SIG-M5 treated with dmso at 0.1 percent for 504 hours (cell line): ENCODE data around the gene RUNX1.

Source experiments
- DNase-seq: peaks from one replicate; lab custom pipeline; 2025; ENCODE audit not compliant: unreplicated experiment; lab: John Stamatoyannopoulos, UW

The RUNX1 gene

DNA sequence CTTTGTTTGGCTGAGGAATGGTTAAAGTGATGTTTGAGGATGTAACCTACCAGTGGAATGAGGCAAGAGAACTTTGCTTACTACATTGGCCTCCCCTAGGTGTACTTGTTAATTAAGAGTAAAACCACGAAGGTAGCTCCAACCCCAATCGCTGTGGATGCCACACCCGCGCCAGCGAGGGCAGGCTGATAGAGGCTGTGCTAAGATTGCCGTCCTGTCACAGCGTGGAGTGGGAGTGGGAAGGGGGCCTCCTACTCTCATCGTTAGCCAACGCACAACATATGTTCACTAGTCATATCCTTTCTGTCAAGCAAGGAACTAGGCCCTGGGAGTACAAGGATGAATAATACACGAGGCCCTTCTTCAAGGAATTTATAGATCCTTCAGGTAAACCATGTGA lies 99.6 kb downstream of the RUNX1 start:
- DNase-seq = no peak

- no peak for DNase-seq
These were observed 100.1 kb downstream of the RUNX1 start for GRCh38 chr21:34949030-34949429.

DNA sequence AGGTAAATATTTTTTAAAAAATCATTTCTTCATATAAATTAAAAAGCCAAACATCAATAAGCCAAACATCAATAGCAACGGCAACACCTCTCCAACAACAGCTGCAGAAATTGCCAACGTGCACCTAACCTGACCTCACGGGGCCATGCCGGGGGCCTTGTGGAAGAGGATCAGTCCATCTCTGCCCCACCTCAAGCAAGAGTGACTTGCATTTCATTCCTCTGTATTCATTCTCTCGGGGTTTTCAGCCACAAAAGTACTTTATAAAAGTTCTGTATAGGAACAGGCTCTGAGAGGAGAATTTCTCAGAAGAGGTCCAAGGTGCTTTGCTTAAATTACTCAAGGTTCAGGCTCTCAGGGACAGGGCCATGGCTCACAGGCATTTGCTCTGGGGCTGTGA lies 100.9 kb downstream of the RUNX1 start:
- DNase-seq = no peak

GRCh38 chr21:34946916-34947534 lies 102.1 kb downstream of the RUNX1 start:
- DNase-seq = no peak

DNA sequence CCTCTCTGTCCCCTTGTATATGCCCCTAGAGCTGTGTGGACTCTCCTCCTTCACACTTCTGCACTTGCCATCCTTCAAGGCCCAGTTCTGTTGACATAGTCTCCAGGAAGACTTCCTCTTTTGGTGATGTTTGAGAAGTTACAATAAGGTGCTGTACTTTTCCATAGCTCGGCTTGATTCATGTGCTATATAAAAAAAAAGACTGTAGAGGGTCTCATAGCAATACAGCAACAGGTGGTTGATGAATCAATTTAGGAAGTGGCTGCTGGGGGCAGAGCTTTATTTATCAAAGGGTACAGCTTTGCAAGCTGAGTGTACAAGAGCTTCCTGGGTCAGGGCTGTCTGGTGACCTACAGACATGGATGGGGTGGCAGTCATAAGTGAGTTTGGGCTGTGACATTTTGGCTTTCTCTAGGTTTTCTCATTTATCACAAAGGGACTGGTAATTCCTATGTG lies 102.7 kb downstream of the RUNX1 start:
- DNase-seq = peak; percentile 54

GRCh38 chr21:34945288-34945687 lies 103.8 kb downstream of the RUNX1 start:
- no peak for DNase-seq

DNA sequence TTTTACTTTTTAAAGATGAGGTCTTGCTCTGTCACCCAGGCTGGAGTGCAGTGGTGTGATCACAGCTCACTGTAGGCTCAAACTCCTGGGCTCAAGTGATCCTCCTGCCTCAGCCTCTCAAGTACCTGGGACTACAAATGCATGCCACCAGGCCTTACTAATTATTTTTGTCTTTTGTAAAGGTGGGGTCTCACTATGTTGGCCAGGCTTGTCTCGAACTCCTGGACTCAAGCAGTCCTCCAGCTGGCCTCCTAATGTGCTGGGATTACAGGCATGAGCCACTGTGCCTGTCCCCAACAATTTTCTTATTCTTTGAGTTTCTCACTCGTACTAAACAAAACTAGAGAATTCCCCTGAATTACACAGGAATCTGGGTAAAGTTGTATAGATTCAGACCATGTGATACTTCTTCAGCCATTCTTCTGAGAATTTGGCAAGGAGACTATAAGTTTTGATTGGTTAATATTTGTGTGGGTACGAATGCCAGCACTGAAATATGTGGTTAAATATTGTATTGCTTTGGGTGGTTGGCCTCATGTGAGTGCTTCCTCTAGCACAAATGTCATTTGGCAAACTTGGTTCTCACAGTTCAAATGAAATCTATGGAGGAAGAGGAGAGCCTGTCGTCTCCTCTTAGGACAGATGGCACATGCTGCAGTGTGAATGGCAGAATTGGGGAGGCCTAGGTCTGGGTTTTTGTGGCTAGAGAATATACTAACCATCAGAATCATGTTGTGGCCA lies 104.9 kb downstream of the RUNX1 start:
- DNase-seq = no peak

DNA sequence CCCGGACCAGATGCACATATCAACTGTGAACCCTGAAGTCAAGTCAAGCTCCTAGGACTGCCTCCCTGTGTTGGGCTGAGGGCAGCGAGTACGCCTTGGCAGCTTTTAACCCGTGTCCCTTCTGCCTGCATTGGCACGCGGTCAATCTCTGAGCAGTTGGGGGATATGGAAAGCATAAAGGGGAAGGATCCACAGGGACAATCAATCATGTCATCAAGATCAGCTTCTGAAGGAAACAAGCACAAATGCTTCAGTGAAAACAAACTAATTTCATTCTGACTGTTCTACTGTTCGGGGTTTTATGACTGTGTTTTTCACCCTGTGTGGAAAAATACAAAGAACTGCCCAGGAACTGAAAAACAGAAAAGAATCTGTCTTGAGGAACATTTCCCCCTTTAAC lies 106.2 kb downstream of the RUNX1 start:
- no peak for DNase-seq

GRCh38 chr21:34941162-34941561 lies 107.9 kb downstream of the RUNX1 start:
- DNase-seq = no peak

DNA sequence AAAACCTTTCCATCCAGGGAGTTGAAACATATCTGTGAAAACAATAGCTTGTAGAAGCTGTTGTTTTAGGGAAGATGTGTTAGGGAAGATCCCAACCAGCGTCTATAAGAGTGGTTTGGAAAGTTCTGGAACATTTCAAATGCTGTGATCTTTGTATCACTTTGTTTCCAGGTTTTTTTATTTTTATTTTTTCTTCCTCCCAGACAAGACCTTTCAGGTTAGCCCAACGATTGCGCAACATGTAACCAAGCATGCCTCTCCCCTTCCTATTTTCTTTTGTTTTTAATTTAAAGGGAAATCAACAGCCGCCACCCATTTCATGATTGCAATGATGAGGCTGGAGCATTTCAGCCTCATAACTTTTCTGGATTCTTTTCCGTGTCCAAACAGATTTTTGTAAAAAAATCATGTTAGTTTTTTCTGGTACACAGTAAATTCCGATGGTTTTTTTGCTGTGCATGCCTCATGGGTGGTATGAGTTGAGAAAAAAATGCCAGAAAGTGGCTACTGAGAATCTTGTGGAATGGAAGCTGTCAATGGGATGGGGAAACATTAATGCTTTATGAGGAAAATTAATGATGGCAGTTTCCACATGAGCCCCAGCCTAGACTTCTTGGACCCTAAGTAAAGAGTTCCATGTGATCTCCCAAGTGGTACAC lies 109.3 kb downstream of the RUNX1 start:
- no peak for DNase-seq

DNA sequence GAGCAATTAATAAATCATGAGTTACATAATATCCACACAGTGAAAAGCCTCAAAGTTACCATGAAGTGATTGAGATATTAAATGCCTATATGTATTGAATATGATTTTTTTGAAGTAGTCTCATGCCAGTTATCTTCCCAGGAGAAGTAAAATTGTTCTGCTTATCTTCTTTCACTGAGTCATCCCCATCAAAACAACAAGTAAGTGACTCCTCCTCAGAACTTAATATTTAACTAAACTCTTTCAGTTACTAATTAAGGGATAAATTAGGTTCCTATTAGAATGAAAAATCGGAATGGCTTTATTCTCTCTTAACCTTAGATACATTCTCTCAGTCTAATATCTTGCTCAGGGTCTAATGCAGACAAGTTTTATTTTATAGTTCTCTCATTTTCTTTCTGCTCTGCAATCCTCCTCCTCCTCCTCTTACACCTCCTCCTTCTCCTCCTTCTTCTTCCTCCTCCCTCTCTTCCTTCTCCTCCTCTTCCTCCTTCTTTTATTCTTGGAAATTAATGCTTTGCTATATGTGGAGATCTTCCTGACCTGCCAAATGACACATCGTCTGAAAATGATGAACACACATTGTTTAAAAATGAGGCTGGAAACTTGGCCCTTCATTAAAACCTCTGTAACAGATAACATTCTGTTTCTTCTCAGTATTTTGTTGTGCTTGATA lies 110.9 kb downstream of the RUNX1 start:
- DNase-seq = no peak

- DNase-seq = no peak
These were observed 112.1 kb downstream of the RUNX1 start for GRCh38 chr21:34936883-34937563.

- no peak for DNase-seq
These were observed 112.7 kb downstream of the RUNX1 start for GRCh38 chr21:34936371-34936789.

DNA sequence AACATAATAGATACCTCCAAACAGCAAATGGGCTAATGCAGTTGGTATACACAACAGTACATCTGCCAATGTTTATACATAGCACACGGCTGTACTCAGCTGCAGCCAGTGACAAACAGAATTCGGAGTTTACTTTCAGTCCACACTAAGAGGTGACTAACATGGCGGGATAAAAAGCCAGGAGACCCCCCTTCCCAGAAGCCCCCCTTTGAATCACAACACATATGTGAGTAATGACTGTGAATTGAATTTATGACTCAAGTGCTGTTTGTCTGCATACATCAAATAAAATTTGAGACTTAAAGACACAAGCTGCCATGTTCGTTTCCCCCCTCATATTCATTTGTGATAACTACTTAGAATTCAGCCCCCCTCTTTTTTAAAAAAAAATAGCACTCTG lies 113.2 kb downstream of the RUNX1 start:
- no peak for DNase-seq

- no peak for DNase-seq
These were observed 113.7 kb downstream of the RUNX1 start for GRCh38 chr21:34935452-34935851.

DNA sequence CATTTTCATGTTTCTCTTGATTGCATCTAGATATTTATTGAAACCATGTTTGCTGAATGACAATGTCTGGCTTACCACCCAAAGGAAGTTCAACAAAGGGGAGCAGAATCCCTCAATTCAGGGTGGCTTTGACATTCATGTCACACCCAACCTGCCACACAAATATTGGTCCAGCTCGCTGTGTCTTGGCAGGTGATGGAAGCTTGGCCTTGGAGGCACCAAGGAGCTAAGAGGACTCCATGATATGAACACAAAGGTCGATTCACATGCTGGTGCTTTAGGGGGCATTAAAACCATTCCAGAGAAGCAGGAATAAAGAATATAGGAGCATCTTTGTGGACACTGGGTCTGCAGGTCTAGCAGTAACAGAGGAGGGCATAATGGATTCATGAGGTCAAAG lies 114.8 kb downstream of the RUNX1 start:
- DNase-seq = no peak

DNA sequence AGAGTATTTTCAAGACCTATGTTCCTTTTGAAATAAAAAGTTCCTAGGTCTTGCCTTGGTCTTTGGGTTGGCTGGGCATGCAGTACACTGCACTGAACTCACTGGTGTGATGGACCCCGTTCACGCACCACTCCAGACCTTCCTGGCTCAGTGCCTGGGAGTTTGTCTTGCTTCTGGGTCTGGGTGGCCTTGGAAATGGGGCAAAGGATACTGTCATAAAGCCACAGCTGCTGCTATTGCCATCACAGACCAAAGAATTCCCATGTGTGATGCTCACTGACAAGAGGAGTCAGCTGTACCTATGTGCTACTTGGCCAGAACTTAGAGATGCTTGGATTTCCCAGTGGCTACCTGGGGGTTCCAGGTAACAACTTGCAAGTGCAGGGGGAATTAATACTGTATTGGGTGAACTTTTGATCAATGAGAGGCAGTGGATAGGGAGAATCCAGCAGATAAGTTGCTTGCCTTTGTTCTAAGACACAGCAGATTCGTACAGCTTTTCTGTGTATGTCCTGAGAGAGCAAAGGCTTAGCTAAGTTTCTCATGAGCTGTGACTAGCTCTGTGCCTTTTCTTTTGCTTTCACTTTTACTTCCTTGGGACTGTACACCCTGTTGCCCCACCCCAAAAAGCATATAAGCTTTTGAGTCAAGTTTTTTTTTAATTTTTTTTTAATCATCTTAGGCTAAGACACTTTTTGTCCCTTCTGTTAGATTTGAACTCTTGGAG lies 115.3 kb downstream of the RUNX1 start:
- no peak for DNase-seq

- DNase-seq = no peak
These were observed 116.9 kb downstream of the RUNX1 start for GRCh38 chr21:34932233-34932632.

- no peak for DNase-seq
These were observed 118.1 kb downstream of the RUNX1 start for GRCh38 chr21:34930971-34931370.

GRCh38 chr21:34928637-34929036 lies 120.5 kb downstream of the RUNX1 start:
- no peak for DNase-seq
